WI38 (cell line): ENCODE results near the gene SPOCD1.

Experiments used
- H3K4me3 ChIP-seq: 2 replicates; pipeline ENCODE4 v1.5.1; 2011; ENCODE audit warnings: low read depth, mild to moderate bottlenecking, control low read depth, low read length
- CTCF ChIP-seq: IDR thresholded peaks from 2 replicates; pipeline ENCODE4 v1.5.1; 2012; ENCODE audit warnings: low read depth, mild to moderate bottlenecking, control low read depth, low read length

SPOCD1 gene

GRCh38 chr1:31815752-31816500 lies at the start of gene SPOCD1:
Gene SPOCD1 (minus strand): TSS chr1:31816022. CDS start chr1:31815333, 689 bp downstream.
- H3K4me3 ChIP-seq: no peak within 1 kb of the TSS
- peak; percentile 66 for TF ChIP-seq CTCF

DNA sequence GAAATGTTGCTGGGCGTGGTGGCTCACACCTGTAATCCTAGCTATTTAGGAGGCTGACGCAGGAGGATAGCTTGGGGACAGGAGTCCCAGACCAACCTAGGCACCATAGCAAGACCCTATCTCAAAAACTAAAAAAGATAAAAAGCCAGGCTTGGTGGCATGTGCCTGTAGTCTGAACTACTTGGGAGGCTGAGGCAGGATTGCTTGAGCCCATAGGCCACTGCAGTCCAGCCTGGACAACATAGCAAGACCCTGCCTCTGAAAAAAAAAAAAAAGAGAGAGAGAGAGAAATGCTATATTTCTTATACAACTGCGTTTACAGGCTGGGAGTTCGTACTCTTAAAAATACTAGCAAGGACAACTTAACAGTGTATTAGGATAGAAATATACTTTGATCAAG lies 46.2 kb upstream of the SPOCD1 start:
- no peak for TF ChIP-seq CTCF
- H3K4me3 ChIP-seq: no peak overlapping the region

DNA sequence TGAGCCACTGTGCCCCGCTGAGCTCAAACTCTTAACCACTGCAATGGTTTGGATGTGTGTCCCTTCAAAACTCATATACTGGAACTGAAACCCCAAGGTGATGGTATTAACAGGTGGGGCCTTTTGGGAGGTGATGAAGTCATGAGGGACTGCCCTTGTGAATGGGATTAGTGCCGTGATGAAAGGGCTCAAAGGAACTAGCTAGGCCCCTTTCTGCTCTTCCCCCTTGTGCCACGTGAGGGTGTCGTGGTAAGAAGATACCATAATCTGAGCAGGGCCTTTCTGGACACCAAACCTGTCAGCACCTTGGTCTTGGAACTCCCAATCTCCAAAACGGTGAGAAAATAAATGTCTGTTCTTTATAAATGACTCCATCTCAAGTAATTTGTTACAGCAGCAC lies 45.5 kb upstream of the SPOCD1 start:
- no peak for TF ChIP-seq CTCF
- no peak overlapping the region for H3K4me3 ChIP-seq

DNA sequence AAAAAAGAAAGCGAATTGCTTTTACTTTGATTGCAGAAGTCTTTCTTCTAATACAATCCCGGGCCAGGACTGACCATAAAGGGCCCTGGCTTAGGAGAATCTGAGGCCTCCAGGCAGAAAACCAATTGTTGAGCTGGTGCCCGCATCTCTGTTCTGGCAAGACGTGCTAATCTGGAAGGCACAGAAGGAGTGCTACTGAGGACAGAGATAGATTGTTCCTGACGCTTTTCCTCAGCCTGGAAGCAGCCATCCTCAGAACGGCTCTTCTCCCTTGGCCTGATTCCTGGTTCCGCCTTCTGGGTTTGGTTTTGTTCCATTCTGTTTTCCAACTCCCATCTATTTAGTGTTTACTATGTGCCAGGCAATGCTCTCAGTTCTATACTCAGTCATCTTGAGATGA lies 44.8 kb upstream of the SPOCD1 start:
- no peak overlapping the region for H3K4me3 ChIP-seq
- TF ChIP-seq CTCF: no peak

- TF ChIP-seq CTCF: no peak
- no peak overlapping the region for H3K4me3 ChIP-seq
Measured at GRCh38 chr1:31859719-31860118, 43.9 kb upstream of the SPOCD1 start.

GRCh38 chr1:31859044-31859443 lies 43.2 kb upstream of the SPOCD1 start:
- no peak for TF ChIP-seq CTCF

GRCh38 chr1:31857863-31858262 lies 42.0 kb upstream of the SPOCD1 start:
- no peak for TF ChIP-seq CTCF
- H3K4me3 ChIP-seq: no peak overlapping the region

More at GRCh38 chr1:31859044-31859443, 43.2 kb upstream of the SPOCD1 start:
- no peak overlapping the region for H3K4me3 ChIP-seq
